ENCODE measurements around the gene KIF5A.

GRCh38 chr12:57535764-57536596, 13.9 kb upstream of the KIF5A start:
- TF ChIP-seq POLR2A (IDR thresholded peaks at IDR 0.05) (no peak), CTCF (IDR thresholded peaks at IDR 0.05) (no peak)
